Measurements from ENCODE around the gene GATM. TPM values are rescaled to one million over a fixed set of nuclear protein-coding genes. Genes with fewer than 3 reads are reported as not detected.

Gene GATM
- total RNA-seq, 1 donor, result 0.72 TPM

- no peaks in the 10 kb centered on the region for H3K79me2 ChIP-seq (ENCODE audit: insufficient read depth, low read length)
- no peaks in the 10 kb centered on the region for H3K9me3 ChIP-seq (ENCODE audit: low read depth, low read length)
- H3K27me3 ChIP-seq (ENCODE audit: insufficient read depth, low read length), result peaks cover 16% of the 10 kb centered on the region
- DNase-seq (ENCODE audit: insufficient read length, low spot score, missing footprints), result no peak
- no peak overlapping the region for H3K27ac ChIP-seq (ENCODE audit: low read depth, low read length)
- H3K4me3 ChIP-seq (ENCODE audit: insufficient read depth, low read length), result no peak overlapping the region
- no peaks in the 10 kb centered on the region for H3K36me3 ChIP-seq (ENCODE audit: insufficient read depth, low read length)
- H3K4me1 ChIP-seq (ENCODE audit: insufficient read depth, low read length), result no peaks in the 10 kb centered on the region
- no peak for TF ChIP-seq CTCF (IDR thresholded peaks at IDR 0.05; ENCODE audit: extremely low read depth, low read depth, low read length)
- H2AFZ ChIP-seq (ENCODE audit: low read length), result no peak overlapping the region
- H3K4me2 ChIP-seq (ENCODE audit: insufficient read depth, low read length), result no peak overlapping the region
- H4K20me1 ChIP-seq (ENCODE audit: insufficient read depth, low read length), result no peaks in the 10 kb centered on the region
Observed at GRCh38 chr15:45394681-45395080, 16.3 kb upstream of the GATM start.

GRCh38 chr15:45393851-45394250, 15.5 kb upstream of the GATM start:
- H3K79me2 ChIP-seq (ENCODE audit: insufficient read depth, low read length), result no peaks in the 10 kb centered on the region
- H3K4me3 ChIP-seq (ENCODE audit: insufficient read depth, low read length), result no peak overlapping the region
- no peak overlapping the region for H3K4me2 ChIP-seq (ENCODE audit: insufficient read depth, low read length)
- H3K27me3 ChIP-seq (ENCODE audit: insufficient read depth, low read length), result peaks cover 21% of the 10 kb centered on the region
- H3K4me1 ChIP-seq (ENCODE audit: insufficient read depth, low read length), result no peaks in the 10 kb centered on the region
- peak; percentile 32 for TF ChIP-seq CTCF (IDR thresholded peaks at IDR 0.05; ENCODE audit: extremely low read depth, low read depth, low read length)
- no peaks in the 10 kb centered on the region for H3K9me3 ChIP-seq (ENCODE audit: low read depth, low read length)
- H3K36me3 ChIP-seq (ENCODE audit: insufficient read depth, low read length), result no peaks in the 10 kb centered on the region
- DNase-seq (ENCODE audit: insufficient read length, low spot score, missing footprints), result no peak
- H2AFZ ChIP-seq (ENCODE audit: low read length), result no peak overlapping the region
- no peaks in the 10 kb centered on the region for H4K20me1 ChIP-seq (ENCODE audit: insufficient read depth, low read length)
- no peak overlapping the region for H3K27ac ChIP-seq (ENCODE audit: low read depth, low read length)

GRCh38 chr15:45392584-45392855, 14.2 kb upstream of the GATM start:
- no peaks in the 10 kb centered on the region for H3K36me3 ChIP-seq (ENCODE audit: insufficient read depth, low read length)
- H3K4me1 ChIP-seq (ENCODE audit: insufficient read depth, low read length), result no peaks in the 10 kb centered on the region
- no peak for DNase-seq (ENCODE audit: insufficient read length, low spot score, missing footprints)
- H3K4me2 ChIP-seq (ENCODE audit: insufficient read depth, low read length), result no peak overlapping the region
- H3K27me3 ChIP-seq (ENCODE audit: insufficient read depth, low read length), result peaks cover 30% of the 10 kb centered on the region
- TF ChIP-seq CTCF (IDR thresholded peaks at IDR 0.05; ENCODE audit: extremely low read depth, low read depth, low read length), result no peak
- H3K9me3 ChIP-seq (ENCODE audit: low read depth, low read length), result no peaks in the 10 kb centered on the region
- H2AFZ ChIP-seq (ENCODE audit: low read length), result no peak overlapping the region
- no peaks in the 10 kb centered on the region for H4K20me1 ChIP-seq (ENCODE audit: insufficient read depth, low read length)
- no peak overlapping the region for H3K4me3 ChIP-seq (ENCODE audit: insufficient read depth, low read length)
- H3K79me2 ChIP-seq (ENCODE audit: insufficient read depth, low read length), result no peaks in the 10 kb centered on the region
- no peak overlapping the region for H3K27ac ChIP-seq (ENCODE audit: low read depth, low read length)

- H3K4me3 ChIP-seq (ENCODE audit: insufficient read depth, low read length), result no peak overlapping the region
- H3K27me3 ChIP-seq (ENCODE audit: insufficient read depth, low read length), result peaks cover 30% of the 10 kb centered on the region
- no peak overlapping the region for H2AFZ ChIP-seq (ENCODE audit: low read length)
- no peaks in the 10 kb centered on the region for H3K9me3 ChIP-seq (ENCODE audit: low read depth, low read length)
- H3K79me2 ChIP-seq (ENCODE audit: insufficient read depth, low read length), result no peaks in the 10 kb centered on the region
- no peak for TF ChIP-seq CTCF (IDR thresholded peaks at IDR 0.05; ENCODE audit: extremely low read depth, low read depth, low read length)
- no peaks in the 10 kb centered on the region for H4K20me1 ChIP-seq (ENCODE audit: insufficient read depth, low read length)
- H3K4me2 ChIP-seq (ENCODE audit: insufficient read depth, low read length), result no peak overlapping the region
- no peaks in the 10 kb centered on the region for H3K4me1 ChIP-seq (ENCODE audit: insufficient read depth, low read length)
- DNase-seq (ENCODE audit: insufficient read length, low spot score, missing footprints), result no peak
- no peak overlapping the region for H3K27ac ChIP-seq (ENCODE audit: low read depth, low read length)
- no peaks in the 10 kb centered on the region for H3K36me3 ChIP-seq (ENCODE audit: insufficient read depth, low read length)
Observed at GRCh38 chr15:45391746-45392583, 13.6 kb upstream of the GATM start.
